Motor neuron (in vitro differentiated cells): ENCODE results near the gene PROKR2. TPM values are rescaled to one million over a fixed set of nuclear protein-coding genes. Genes with fewer than 3 reads are reported as not detected.
A peak's percentile ranks its signal among the peaks of the same experiment; 100 is the strongest.

Experiments
- ATAC-seq, 8 experiments: fragments of 200-7000 bp; cut with Tn5 transposase; replicated peaks in 6 of 8; 2 replicates each; pipeline ENCODE4 v1.8.0; 2021; ENCODE audit warnings: mild to moderate bottlenecking in 8 of 8, moderate library complexity in 8 of 8
- H3K27ac ChIP-seq, 2 donors: fragments of 250-450 bp; sonication (Bioruptor Pico); 2 replicates each; pipeline ENCODE4 v1.9.0; 2021; ENCODE audit warnings: antibody characterized with exemption in 2 of 2, mild to moderate bottlenecking in 2 of 2, moderate library complexity in 1 of 2
- H3K4me1 ChIP-seq, 2 donors: fragments of 250-450 bp; sonication (Bioruptor Pico); replicated peaks in 1 of 2; 2 replicates each; pipeline ENCODE4 v1.6.1; 2021; ENCODE audit warnings: antibody characterized with exemption in 2 of 2, mild to moderate bottlenecking in 2 of 2, moderate library complexity in 1 of 2
- H3K4me3 ChIP-seq, 5 donors: fragments of 250-450 bp; sonication (Bioruptor Pico); 2 replicates each; pipeline ENCODE4 v1.9.0; 2021; ENCODE audit warnings: antibody characterized with exemption in 5 of 5, mild to moderate bottlenecking in 5 of 5, moderate library complexity in 4 of 5
- WGBS, 10 experiments: fragments of 450-650 bp; shearing (Covaris generic); methylation state at CpG; one replicate each; pipeline ENCODE4 v1.0.0; 2022; 5-methylcytosine and 5-hydroxymethylcytosine counted together
- in situ Hi-C, 9 experiments: fragments of 400-800 bp; cut with MboI; loops; one replicate each; pipeline ENCODE4 v1.15.0; 2021; ENCODE audit warnings: low sequenced_read_pairs in 9 of 9, low pct_unique_long_range_greater_than_20kb in 2 of 9; ENCODE audit not compliant: unreplicated experiment in 9 of 9
- total RNA-seq, 8 experiments: library from RNA; unstranded; fragments of 300-600 nt; gene quantifications; 2 replicates each; pipeline versions ENCODE4 v1.2.3 to v1.2.4, GENCODE V29; 2022

The PROKR2 gene
- under 1 TPM in 3 of 8 experiments, not detected in 5; 0.17 to 0.50 (median 0.24) TPM for total RNA-seq

- peak within 1 kb of the TSS; percentile 20 to 37 (median 30) for H3K4me3 ChIP-seq
- peak in 7 of 8 experiments; percentile 40 to 75 (median 60) for ATAC-seq
- in situ Hi-C loops: no loop called here
- H3K4me1 ChIP-seq: no peaks in the 10 kb centered on the region
- no peak within 1 kb of the TSS for H3K27ac ChIP-seq
- WGBS, 10 experiments: 0 to 28% (median 2%) methylated on average over 4 to 21 of the region's 92 CpGs; no CpG with 5 or more reads in 3 of the 10 experiments
Measured at GRCh38 chr20:5316188-5317158, at the start of gene PROKR2. Gene PROKR2 (minus strand): TSS chr20:5316954. CDS start chr20:5314369, 2,585 bp downstream.

DNA sequence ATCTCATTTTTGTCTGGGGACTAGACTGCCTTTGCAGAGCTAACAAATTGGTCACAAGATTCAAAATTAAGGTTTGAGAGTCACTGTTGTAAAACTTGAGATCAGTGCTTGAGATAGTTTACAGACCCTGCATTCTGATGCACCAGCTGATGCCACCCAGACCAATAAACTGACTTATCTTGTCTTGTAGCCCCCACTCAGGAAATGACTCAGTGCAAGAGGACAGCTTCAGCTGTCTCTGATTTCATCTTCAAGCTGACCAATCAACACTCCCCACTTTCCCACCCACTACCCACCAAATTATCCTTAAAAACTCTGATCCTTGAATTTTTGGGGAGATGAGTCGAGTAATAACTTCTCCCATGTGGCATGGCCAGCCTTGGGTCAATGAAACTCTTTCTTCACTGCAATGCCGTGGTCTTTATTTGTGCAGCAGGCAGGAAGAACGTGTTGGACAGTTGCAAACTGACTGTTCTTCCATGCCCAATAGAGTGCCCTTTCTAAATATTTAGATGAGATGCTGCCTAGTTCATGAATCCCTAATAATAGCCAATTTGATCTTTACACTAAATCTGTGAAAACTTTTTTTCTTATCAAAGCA lies 48.3 kb upstream of the PROKR2 start:
- no peaks in the 10 kb centered on the region for H3K4me1 ChIP-seq
- WGBS, 10 experiments: 18 to 69% (median 43%) methylated on average over 1 to 3 of the region's 3 CpGs; no CpG with 5 or more reads in 1 of the 10 experiments
- no peak overlapping the region for H3K27ac ChIP-seq
- no peak for ATAC-seq
- H3K4me3 ChIP-seq: no peak overlapping the region
- in situ Hi-C loops: no loop called here

DNA sequence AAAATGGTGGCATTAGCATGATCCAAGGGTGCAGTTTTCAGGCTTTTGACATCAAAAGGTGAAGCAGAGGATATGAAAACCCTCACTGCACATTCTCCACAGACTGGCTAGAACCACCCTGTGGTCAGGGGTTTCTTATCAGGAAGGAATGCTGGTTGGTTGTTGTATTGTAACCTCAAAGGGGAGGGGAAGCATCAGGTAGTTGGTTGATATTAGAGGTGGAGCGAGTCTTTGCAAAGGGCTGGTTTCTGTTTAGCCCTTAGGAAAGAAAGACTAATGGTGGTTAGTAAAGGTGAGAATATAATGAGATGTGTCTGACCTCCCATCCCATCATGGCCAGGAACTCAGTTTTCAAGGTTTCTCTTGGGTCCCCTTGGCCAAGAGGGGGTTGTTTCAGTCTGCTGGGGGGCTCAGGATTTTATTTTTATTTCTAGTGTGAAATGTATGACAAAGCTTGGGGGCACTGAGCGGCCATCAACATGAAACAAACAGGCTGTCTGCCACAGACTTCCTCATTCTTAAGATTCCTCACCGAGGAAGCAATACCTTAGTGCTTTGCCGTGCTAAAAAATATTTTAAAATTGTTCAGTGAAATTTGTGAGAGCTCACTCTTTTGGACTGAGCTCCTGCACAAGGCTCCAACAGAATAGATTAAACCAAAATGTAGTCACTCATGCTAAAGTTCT lies 47.5 kb upstream of the PROKR2 start:
- Histone ChIP-seq H3K4me1 (no peaks in the 10 kb centered on the region), H3K27ac (no peak overlapping the region), H3K4me3 (no peak overlapping the region)
- no peak for ATAC-seq
- in situ Hi-C loops: no loop called here
- 19 to 80% (median 60%) methylated on average over 1 to 4 of the region's 4 CpGs; no CpG with 5 or more reads in 1 of the 10 experiments for WGBS, 10 experiments

DNA sequence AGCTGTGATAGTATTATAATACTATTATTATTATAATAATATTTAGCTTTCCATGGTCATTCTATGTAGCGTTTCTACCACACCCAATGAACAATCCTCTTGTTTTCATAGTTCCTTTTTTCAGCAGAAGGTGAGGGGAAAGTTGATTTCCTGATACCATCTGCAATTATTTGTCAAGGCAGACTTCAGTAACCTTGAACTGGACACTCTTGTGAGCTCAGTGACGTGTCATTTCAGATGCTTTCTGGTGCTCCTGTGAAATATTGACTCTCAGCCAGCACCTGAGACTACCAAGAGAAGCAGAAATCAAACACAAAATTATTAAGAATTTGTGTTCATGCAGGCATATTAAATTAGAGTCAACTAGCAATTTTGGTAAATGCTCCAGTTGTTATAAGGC lies 46.0 kb upstream of the PROKR2 start:
- no peaks in the 10 kb centered on the region for H3K4me1 ChIP-seq
- 0 to 56% (median 22%) methylated on average over 1 to 2 of the region's 2 CpGs; no CpG with 5 or more reads in 2 of the 10 experiments for WGBS, 10 experiments
- H3K27ac ChIP-seq: no peak overlapping the region
- in situ Hi-C loops: no loop called here
- ATAC-seq: no peak
- no peak overlapping the region for H3K4me3 ChIP-seq

- Histone ChIP-seq H3K4me1 (no peaks in the 10 kb centered on the region), H3K4me3 (no peak overlapping the region), H3K27ac (no peak overlapping the region)
- 0 to 75% (median 55%) methylated on average over 1 to 4 of the region's 4 CpGs for WGBS, 10 experiments
- ATAC-seq: no peak
- in situ Hi-C loops: no loop called here
Measured at GRCh38 chr20:5361176-5361575, 44.4 kb upstream of the PROKR2 start.

- WGBS, 10 experiments: 34 to 95% (median 90%) methylated on average over 2 of the region's 2 CpGs; no CpG with 5 or more reads in 3 of the 10 experiments
- Histone ChIP-seq H3K27ac (no peak overlapping the region), H3K4me3 (no peak overlapping the region), H3K4me1 (no peaks in the 10 kb centered on the region)
- in situ Hi-C loops: no loop called here
- ATAC-seq: no peak
Measured at GRCh38 chr20:5357946-5358345, 41.2 kb upstream of the PROKR2 start.

GRCh38 chr20:5356941-5357340 lies 40.2 kb upstream of the PROKR2 start:
- H3K4me3 ChIP-seq: no peak overlapping the region
- WGBS, 10 experiments: 0 to 100% (median 36%) methylated on average over 1 to 4 of the region's 4 CpGs; no CpG with 5 or more reads in 1 of the 10 experiments
- H3K4me1 ChIP-seq: no peaks in the 10 kb centered on the region
- H3K27ac ChIP-seq: no peak overlapping the region
- in situ Hi-C loops: no loop called here
- ATAC-seq: no peak

DNA sequence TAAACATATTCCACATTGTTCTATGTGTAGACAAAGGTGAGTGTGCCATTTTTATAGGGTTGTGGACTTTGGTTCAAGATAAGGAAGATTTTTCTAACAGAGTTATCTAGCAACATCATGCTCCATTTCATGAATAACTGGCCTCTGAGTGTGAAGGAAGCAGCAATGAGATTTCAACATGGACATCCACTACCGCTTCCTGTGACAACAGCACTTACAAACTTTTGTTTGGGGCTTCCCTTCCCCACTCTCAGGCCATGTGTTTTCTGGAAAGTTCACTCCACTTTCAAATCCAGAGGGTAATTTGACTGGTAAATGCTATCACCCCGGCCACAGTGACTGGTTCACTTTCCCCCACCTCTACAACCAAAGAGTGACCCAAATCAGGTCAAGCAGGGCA lies 38.1 kb upstream of the PROKR2 start:
- in situ Hi-C loops: no loop called here
- 56 to 100% (median 80%) methylated on average over 1 to 2 of the region's 2 CpGs; no CpG with 5 or more reads in 2 of the 10 experiments for WGBS, 10 experiments
- no peak for ATAC-seq
- no peaks in the 10 kb centered on the region for H3K4me1 ChIP-seq
- H3K27ac ChIP-seq: no peak overlapping the region
- no peak overlapping the region for H3K4me3 ChIP-seq

DNA sequence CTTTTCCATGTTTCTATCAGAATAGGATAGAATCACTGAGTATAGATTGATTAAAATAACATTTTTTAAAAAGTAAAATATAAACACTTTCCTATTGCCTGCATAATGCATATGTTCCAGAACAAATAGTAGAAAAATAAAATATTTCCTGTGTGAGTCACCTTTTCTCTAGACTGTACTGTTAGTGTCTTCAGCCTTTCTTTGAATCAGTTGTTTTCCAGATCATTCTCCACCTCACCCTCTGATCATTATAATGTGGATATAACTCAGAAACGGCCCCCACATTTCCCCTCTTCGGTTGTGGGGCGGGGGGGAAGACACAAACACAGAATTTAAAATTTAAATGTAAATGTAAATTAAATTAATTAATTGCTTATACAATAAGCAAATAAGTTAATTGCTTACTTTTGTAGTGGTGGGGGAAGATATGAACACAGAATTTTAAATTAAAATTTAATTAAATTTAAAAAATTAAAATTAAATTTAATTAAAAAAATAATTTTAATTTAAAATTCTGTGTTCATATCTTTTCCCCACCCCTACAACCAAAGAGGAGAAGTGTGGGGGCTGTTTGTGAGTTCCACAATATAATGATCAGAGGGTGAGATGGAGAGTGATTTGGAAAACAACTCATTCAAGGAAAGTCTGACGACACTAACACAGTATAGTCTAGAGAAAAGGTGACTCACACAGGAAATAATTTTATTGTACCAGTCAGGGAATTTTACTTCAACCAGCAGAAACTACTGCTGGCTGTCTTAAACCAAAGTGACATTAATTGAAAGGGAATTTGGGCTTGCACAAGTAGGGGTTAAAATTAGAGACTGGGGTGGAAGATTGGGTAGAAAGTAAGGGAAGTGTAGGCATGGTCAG lies 37.1 kb upstream of the PROKR2 start:
- no peak overlapping the region for H3K27ac ChIP-seq
- peak in 1 of 8 experiments; percentile 66 for ATAC-seq
- in situ Hi-C loops: no loop called here
- H3K4me1 ChIP-seq: no peaks in the 10 kb centered on the region
- H3K4me3 ChIP-seq: no peak overlapping the region
- 9 to 87% (median 48%) methylated on average over 1 to 4 of the region's 4 CpGs for WGBS, 10 experiments

DNA sequence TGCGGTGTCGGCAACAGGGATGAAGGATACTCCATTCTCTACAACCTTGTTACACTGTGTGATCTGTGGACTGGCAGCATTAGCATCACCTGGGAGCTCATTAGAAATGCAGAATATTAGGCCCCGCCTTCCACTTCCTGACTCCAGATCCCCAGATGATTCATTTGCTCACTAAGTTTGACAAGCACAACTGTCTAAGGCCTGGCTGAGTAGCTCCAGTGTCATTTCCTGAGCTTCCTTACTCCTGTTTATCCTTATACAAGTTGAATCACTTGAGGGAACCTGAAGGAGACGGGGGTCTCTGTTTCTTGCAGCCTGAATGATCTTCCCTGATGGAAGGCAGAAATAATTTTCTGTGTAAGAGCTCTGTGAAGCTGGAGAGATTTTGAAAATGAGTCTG lies 32.7 kb upstream of the PROKR2 start:
- Histone ChIP-seq H3K4me1 (no peaks in the 10 kb centered on the region), H3K27ac (no peak overlapping the region), H3K4me3 (no peak overlapping the region)
- 0 to 100% (median 83%) methylated on average over 1 to 4 of the region's 4 CpGs; no CpG with 5 or more reads in 5 of the 10 experiments for WGBS, 10 experiments
- in situ Hi-C loops: no loop called here
- peak in 1 of 8 experiments; percentile 22 for ATAC-seq

- no peak for ATAC-seq
- in situ Hi-C loops: no loop called here
- 0 to 71% (median 30%) methylated on average over 1 to 4 of the region's 4 CpGs; no CpG with 5 or more reads in 1 of the 10 experiments for WGBS, 10 experiments
- H3K27ac ChIP-seq: no peak overlapping the region
- no peak overlapping the region for H3K4me3 ChIP-seq
- no peaks in the 10 kb centered on the region for H3K4me1 ChIP-seq
Measured at GRCh38 chr20:5342021-5342420, 25.3 kb upstream of the PROKR2 start.

GRCh38 chr20:5331340-5331739 lies 14.6 kb upstream of the PROKR2 start:
- no peak for ATAC-seq
- no peak overlapping the region for H3K27ac ChIP-seq
- in situ Hi-C loops: no loop called here
- no peaks in the 10 kb centered on the region for H3K4me1 ChIP-seq
- WGBS, 10 experiments: 0 to 100% (median 60%) methylated on average over 1 to 3 of the region's 3 CpGs; no CpG with 5 or more reads in 2 of the 10 experiments
- no peak overlapping the region for H3K4me3 ChIP-seq
